ENCODE data around the gene BIRC3. TPM values are rescaled to one million over a fixed set of nuclear protein-coding genes. Genes with fewer than 3 reads are reported as not detected.
A peak's percentile ranks its signal among the peaks of the same experiment; 100 is the strongest.

The BIRC3 gene
- 1 to 10 TPM; 1.7 to 2.5 (median 2.0) TPM for total RNA-seq

DNA sequence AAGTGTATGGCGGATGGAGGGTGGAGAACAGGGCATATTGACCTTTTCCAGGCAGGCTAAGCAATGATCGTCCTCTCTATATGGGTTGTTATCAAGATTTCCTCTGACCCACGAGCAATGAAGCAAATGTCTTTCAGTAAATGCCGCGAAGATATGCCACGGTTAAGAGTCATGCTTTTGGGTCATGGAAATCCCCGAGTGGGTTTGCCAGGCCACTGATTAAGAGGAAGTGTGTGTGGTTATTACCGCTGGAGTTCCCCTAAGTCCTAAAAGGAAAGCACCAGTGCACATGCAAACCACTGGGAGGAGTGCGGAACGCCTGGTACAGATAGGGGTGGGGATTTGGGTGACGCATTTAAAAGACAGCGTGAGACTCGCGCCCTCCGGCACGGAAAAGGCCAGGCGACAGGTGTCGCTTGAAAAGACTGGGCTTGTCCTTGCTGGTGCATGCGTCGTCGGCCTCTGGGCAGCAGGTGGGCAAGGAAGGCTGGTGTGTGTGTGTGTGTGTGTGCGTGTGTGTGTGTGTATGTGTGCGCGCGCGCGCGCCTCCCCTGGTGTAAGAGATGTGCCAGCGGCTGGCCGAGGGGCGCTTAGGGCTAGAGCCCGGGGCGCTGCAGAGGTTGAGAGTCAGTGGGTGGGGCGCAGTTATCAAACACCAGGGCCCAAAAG lies at the start of gene BIRC3:
Gene BIRC3 (plus strand): TSS at position 386 of the 669 bp plus-strand sequence. CDS start 7,026 bp downstream, outside the sequence.
- in situ Hi-C loops (cut with MboI; ENCODE audit: low sequenced_read_pairs in 4 of 4): no loop called here
- H3K4me3 ChIP-seq: peak within 1 kb of the TSS; percentile 51 to 69 (median 62)
- DNase-seq (peak; percentile 79 to 90), ATAC-seq (peak; percentile 92 to 96)
- TF ChIP-seq, protein P1, sequence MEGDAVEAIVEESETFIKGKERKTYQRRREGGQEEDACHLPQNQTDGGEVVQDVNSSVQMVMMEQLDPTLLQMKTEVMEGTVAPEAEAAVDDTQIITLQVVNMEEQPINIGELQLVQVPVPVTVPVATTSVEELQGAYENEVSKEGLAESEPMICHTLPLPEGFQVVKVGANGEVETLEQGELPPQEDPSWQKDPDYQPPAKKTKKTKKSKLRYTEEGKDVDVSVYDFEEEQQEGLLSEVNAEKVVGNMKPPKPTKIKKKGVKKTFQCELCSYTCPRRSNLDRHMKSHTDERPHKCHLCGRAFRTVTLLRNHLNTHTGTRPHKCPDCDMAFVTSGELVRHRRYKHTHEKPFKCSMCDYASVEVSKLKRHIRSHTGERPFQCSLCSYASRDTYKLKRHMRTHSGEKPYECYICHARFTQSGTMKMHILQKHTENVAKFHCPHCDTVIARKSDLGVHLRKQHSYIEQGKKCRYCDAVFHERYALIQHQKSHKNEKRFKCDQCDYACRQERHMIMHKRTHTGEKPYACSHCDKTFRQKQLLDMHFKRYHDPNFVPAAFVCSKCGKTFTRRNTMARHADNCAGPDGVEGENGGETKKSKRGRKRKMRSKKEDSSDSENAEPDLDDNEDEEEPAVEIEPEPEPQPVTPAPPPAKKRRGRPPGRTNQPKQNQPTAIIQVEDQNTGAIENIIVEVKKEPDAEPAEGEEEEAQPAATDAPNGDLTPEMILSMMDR (IDR thresholded peaks at IDR 0.05 in 4 of 5, conservative IDR thresholded peaks at IDR 0.05 in 1 of 5): peak in 4 of 5 experiments; percentile 29 to 49 (median 42)
- peak; percentile 37 to 61 for TF ChIP-seq POLR2A (IDR thresholded peaks at IDR 0.05)
- H3K27me3 ChIP-seq: no peaks in the 10 kb centered on the region
- H3K36me3 ChIP-seq: no peaks in the 10 kb centered on the region
- H3K27ac ChIP-seq: peak within 1 kb of the TSS; percentile 71 to 80 (median 76)
- H3K4me1 ChIP-seq: peaks cover 0 to 19% of the 10 kb centered on the region in 2 donors
- no peaks in the 10 kb centered on the region for H3K9me3 ChIP-seq
- intact Hi-C loops (cut with DNase I; ENCODE audit: low total_unique reads): no loop called here

DNA sequence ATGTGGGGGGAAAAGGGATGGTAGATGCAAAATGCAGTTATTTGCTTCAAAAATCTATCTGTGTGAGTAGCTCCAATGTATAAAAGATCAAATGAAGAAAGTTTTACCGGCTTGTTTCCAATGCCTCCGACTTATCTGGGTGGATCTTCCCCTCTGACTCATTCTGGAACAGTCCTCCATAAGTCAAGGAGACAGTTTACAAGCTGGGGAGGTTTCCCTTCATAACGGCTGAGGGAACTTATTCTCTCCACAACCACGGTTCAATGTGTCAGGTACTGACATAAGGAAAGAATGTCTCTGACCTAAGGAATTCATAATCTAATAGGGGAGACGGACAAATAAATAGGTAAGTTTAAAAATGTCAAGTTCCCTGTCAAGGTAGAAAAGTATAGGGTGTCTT lies 49.7 kb upstream of the BIRC3 start:
- peak overlapping the region in 3 of 4 donors; percentile 38 to 71 (median 66) for H3K27ac ChIP-seq
- in situ Hi-C loops (cut with MboI; ENCODE audit: low sequenced_read_pairs in 4 of 4) (loop anchor here in 3 of 4 donors (25.0 kb wide), 2 partner anchors 205 to 405 kb away; no protein-coding TSS in a partner anchor), intact Hi-C loops (cut with DNase I; ENCODE audit: low total_unique reads) (loop anchor here (1.0 to 5.0 kb wide), 4 partner anchors 157 to 355 kb away; partner anchors contain the start of genes CFAP300 and YAP1)
- TF ChIP-seq, protein P1 (IDR thresholded peaks at IDR 0.05 in 4 of 5, conservative IDR thresholded peaks at IDR 0.05 in 1 of 5): no peak
- no peak for TF ChIP-seq POLR2A (IDR thresholded peaks at IDR 0.05)
- H3K27me3 ChIP-seq: no peaks in the 10 kb centered on the region
- H3K9me3 ChIP-seq: no peaks in the 10 kb centered on the region
- ATAC-seq (no peak), DNase-seq (no peak)
- H3K36me3 ChIP-seq: no peaks in the 10 kb centered on the region
- peak overlapping the region in 2 of 4 donors; percentile 54 to 70 for H3K4me3 ChIP-seq
- peaks cover 7 to 8% of the 10 kb centered on the region in 2 donors for H3K4me1 ChIP-seq

DNA sequence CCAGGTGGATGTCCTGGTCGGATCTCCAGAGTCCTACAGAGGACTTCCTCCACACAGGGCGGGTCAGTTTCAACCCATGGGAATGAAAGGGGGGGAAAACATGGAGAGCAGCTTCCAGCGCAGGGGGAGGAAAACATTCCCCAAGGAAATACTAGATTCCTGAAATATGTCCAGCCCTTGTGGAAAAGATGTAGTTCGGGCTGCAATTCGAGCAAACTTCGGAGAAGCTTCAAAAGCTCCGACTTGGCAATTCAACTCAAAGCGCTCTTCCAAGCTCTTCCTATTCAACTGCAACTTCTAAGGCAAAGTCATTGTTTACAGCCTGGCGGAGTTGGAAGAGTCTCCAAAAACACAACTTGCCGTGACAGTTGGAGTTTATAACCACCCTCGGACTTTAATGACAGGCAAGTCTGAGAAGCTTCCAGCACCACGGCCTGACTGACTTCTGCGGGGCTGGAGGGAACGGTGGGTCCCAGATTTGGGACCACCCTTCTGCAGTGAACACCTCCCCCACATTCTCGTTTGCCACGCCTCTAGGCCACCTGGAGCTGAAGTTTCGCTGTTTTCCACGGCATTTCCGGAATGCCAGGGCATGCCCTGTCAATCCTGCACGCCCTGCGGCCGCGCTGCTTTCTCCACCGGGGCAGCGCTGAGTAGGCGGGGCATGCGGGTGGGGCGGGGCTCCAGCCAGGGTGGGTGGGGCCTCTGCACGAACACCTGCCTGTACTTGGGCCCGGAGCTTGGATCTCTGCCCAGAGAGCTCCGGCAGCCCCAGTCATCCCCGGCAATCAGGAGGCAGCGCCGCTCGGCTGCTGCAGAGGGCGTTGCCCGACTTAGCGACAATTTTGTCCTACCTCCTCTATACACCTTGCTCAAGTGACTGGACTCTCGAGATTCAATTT lies 49.0 kb upstream of the BIRC3 start:
- Histone ChIP-seq H3K27me3 (no peaks in the 10 kb centered on the region), H3K4me1 (peaks cover 7 to 8% of the 10 kb centered on the region in 2 donors), H3K4me3 (peak overlapping the region; percentile 54 to 70 (median 60)), H3K27ac (peak overlapping the region; percentile 22 to 71 (median 52)), H3K36me3 (no peaks in the 10 kb centered on the region), H3K9me3 (no peaks in the 10 kb centered on the region)
- no peak for TF ChIP-seq POLR2A (IDR thresholded peaks at IDR 0.05)
- TF ChIP-seq, protein P1 (IDR thresholded peaks at IDR 0.05 in 4 of 5, conservative IDR thresholded peaks at IDR 0.05 in 1 of 5): peak; percentile 45 to 84 (median 56)
- intact Hi-C loops (cut with DNase I; ENCODE audit: low total_unique reads): loop anchor here (1.0 to 5.0 kb wide), 4 partner anchors 158 to 356 kb away; partner anchors contain the start of genes CFAP300 and YAP1
- DNase-seq (peak; percentile 76 to 91), ATAC-seq (peak; percentile 91 to 93)
- in situ Hi-C loops (cut with MboI; ENCODE audit: low sequenced_read_pairs in 4 of 4): loop anchor here in 3 of 4 donors (25.0 kb wide), 2 partner anchors 206 to 406 kb away; no protein-coding TSS in a partner anchor

DNA sequence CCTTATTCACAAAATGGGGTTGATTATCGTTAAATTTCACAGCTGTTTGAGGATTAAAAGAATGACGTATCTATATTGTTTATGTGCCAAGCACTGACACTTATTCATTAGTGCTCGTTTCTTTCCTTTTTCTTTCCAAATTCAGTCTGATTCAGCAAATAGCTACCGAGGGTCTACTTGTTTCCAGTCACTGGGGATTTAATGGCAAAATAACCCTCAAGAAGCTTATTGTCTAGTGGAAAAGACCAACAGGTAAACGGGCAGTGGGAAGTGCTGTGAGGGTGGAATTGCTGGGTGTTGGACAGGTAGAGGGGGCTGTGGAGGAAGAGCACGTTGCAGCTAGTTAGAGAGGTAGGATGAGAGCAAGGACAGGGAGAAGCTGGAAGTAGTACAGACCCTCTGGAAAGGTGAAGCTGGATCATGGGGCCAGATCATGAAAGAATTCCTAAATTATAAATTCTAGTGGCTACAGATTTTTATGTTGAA lies 48.3 kb upstream of the BIRC3 start:
- TF ChIP-seq, protein P1 (IDR thresholded peaks at IDR 0.05 in 4 of 5, conservative IDR thresholded peaks at IDR 0.05 in 1 of 5): no peak
- no peak for TF ChIP-seq POLR2A (IDR thresholded peaks at IDR 0.05)
- H3K4me1 ChIP-seq: peaks cover 7 to 8% of the 10 kb centered on the region in 2 donors
- no peaks in the 10 kb centered on the region for H3K36me3 ChIP-seq
- no peak for DNase-seq
- intact Hi-C loops (cut with DNase I; ENCODE audit: low total_unique reads): loop anchor here (1.0 to 5.0 kb wide), 4 partner anchors 159 to 357 kb away; partner anchors contain the start of genes CFAP300 and YAP1
- in situ Hi-C loops (cut with MboI; ENCODE audit: low sequenced_read_pairs in 4 of 4): loop anchor here in 3 of 4 donors (25.0 kb wide), 2 partner anchors 207 to 407 kb away; no protein-coding TSS in a partner anchor
- peak overlapping the region; percentile 54 to 70 (median 60) for H3K4me3 ChIP-seq
- ATAC-seq: no peak
- H3K27ac ChIP-seq: peak overlapping the region in 2 of 4 donors; percentile 14 to 66
- H3K27me3 ChIP-seq: no peaks in the 10 kb centered on the region
- H3K9me3 ChIP-seq: no peaks in the 10 kb centered on the region
